ENCODE data around the gene SNX19.
"Not testable (repeated sequence)": the region's sequence is repeated elsewhere in the genome, so short reads cannot be mapped to it uniquely, and the experiment has no call there.

SNX19 gene

GRCh38 chr11:130872981-130873380, 43.3 kb downstream of the SNX19 start:
- no peak for DNase-seq (ENCODE audit: low spot score)

GRCh38 chr11:130872513-130872912, 43.8 kb downstream of the SNX19 start:
- no peak for DNase-seq (ENCODE audit: low spot score)

GRCh38 chr11:130872102-130872501, 44.2 kb downstream of the SNX19 start:
- DNase-seq (ENCODE audit: low spot score): no peak

- DNase-seq (ENCODE audit: low spot score): no peak
These were observed 44.7 kb downstream of the SNX19 start for GRCh38 chr11:130871616-130872015.

- DNase-seq (ENCODE audit: low spot score): no peak
These were observed 47.4 kb downstream of the SNX19 start for GRCh38 chr11:130868721-130869390.

GRCh38 chr11:130868086-130868710, 48.1 kb downstream of the SNX19 start:
- DNase-seq (ENCODE audit: low spot score): no peak

- DNase-seq (ENCODE audit: low spot score): no peak
These were observed 49.4 kb downstream of the SNX19 start for GRCh38 chr11:130866831-130867230.

- DNase-seq (ENCODE audit: low spot score): no peak
These were observed 50.5 kb downstream of the SNX19 start for GRCh38 chr11:130865774-130866114.

GRCh38 chr11:130865091-130865773, 51.0 kb downstream of the SNX19 start:
- DNase-seq (ENCODE audit: low spot score): no peak

- DNase-seq (ENCODE audit: low spot score): peak; percentile 83
These were observed 54.1 kb downstream of the SNX19 start for GRCh38 chr11:130861902-130862860.

- no peak for DNase-seq (ENCODE audit: low spot score)
These were observed 55.0 kb downstream of the SNX19 start for GRCh38 chr11:130861283-130861682.

- no peak for DNase-seq (ENCODE audit: low spot score)
These were observed 56.4 kb downstream of the SNX19 start for GRCh38 chr11:130859886-130860285.

- DNase-seq (ENCODE audit: low spot score): peak; percentile 50
These were observed 58.1 kb downstream of the SNX19 start for GRCh38 chr11:130858215-130858614.

GRCh38 chr11:130855707-130856106, 60.6 kb downstream of the SNX19 start:
- DNase-seq (ENCODE audit: low spot score): not testable (repeated sequence)

GRCh38 chr11:130854483-130854882, 61.8 kb downstream of the SNX19 start:
- DNase-seq (ENCODE audit: low spot score): no peak

- DNase-seq (ENCODE audit: low spot score): no peak
These were observed 63.7 kb downstream of the SNX19 start for GRCh38 chr11:130852589-130852988.

GRCh38 chr11:130850185-130850944, 65.9 kb downstream of the SNX19 start:
- no peak for DNase-seq (ENCODE audit: low spot score)

GRCh38 chr11:130849215-130849568, 67.1 kb downstream of the SNX19 start:
- no peak for DNase-seq (ENCODE audit: low spot score)

- no peak for DNase-seq (ENCODE audit: low spot score)
These were observed 67.7 kb downstream of the SNX19 start for GRCh38 chr11:130848361-130849214.

- DNase-seq (ENCODE audit: low spot score): no peak
These were observed 68.8 kb downstream of the SNX19 start for GRCh38 chr11:130847517-130847916.

- no peak for DNase-seq (ENCODE audit: low spot score)
These were observed 69.7 kb downstream of the SNX19 start for GRCh38 chr11:130846606-130847005.
